ENCODE measurements around the gene NEMP1.

NEMP1 gene

GRCh38 chr12:57089271-57090245 is 11.0 kb upstream of the NEMP1 start:
- Histone ChIP-seq H3K27ac (replicated peaks; ENCODE audit: low read length) (peak overlapping the region; percentile 92), H2AFZ (ENCODE audit: low read length) (peak overlapping the region; percentile 70), H4K91ac (ENCODE audit: low read depth, low read length, poor library complexity) (peak overlapping the region; percentile 46), H3K9me3 (replicated peaks in 1 of 2; ENCODE audit: control insufficient read depth in 2 of 2, insufficient read depth in 1 of 2, low read depth in 1 of 2, low read length in 2 of 2) (no peaks in the 10 kb centered on the region), H3K36me3 (replicated peaks in 1 of 2; ENCODE audit: control insufficient read depth in 2 of 2, insufficient read depth in 2 of 2, low read length in 2 of 2) (peaks cover 26 to 39% of the 10 kb centered on the region in 2 donors), H3K27me3 (ENCODE audit: control insufficient read depth in 3 of 3, insufficient read depth in 3 of 3, low read depth in 1 of 3, low read length in 3 of 3) (no peaks in the 10 kb centered on the region), H3K18ac (ENCODE audit: low read length) (peak overlapping the region; percentile 98), H3K79me1 (ENCODE audit: low read depth, low read length) (peaks cover 16% of the 10 kb centered on the region), H3K4me3 (ENCODE audit: low read length in 2 of 2) (peak overlapping the region; percentile 92 to 99), H3K9ac (ENCODE audit: low read depth, low read length, poor library complexity) (peak overlapping the region; percentile 99), H3K4ac (ENCODE audit: low read length) (peak overlapping the region; percentile 4), H2AK5ac (ENCODE audit: low read depth, low read length) (peak overlapping the region; percentile 98), H2BK5ac (ENCODE audit: low read length) (peak overlapping the region; percentile 97), H3K4me1 (ENCODE audit: control insufficient read depth in 2 of 2, insufficient read depth in 1 of 2, low read depth in 1 of 2, low read length in 2 of 2) (peaks cover 34 to 36% of the 10 kb centered on the region in 2 donors), H4K8ac (ENCODE audit: low read depth, low read length) (no peak overlapping the region), H2BK15ac (ENCODE audit: low read length) (peak overlapping the region; percentile 85), H3K23ac (ENCODE audit: low read depth, low read length, poor library complexity) (peak overlapping the region; percentile 92), H3K4me2 (ENCODE audit: insufficient read depth, low read length, poor library complexity, severe bottlenecking) (peak overlapping the region; percentile 61), H2BK12ac (ENCODE audit: low read length) (peak overlapping the region; percentile 44), H3K14ac (ENCODE audit: low read length) (peak overlapping the region; percentile 86), H2BK120ac (ENCODE audit: low read depth, low read length) (peak overlapping the region; percentile 88)
- no CpG with 5 or more reads among the region's 45 CpGs for WGBS, 2 donors (ENCODE audit: extremely low coverage in 2 of 2, insufficient read length in 2 of 2, insufficient replicate concordance in 1 of 2)
- no peak for DNase-seq (ENCODE audit: low spot score)

GRCh38 chr12:57088354-57089270 is 10.0 kb upstream of the NEMP1 start, which contains the start of gene NAB2:
Gene NAB2 (plus strand): TSS chr12:57089114. CDS start chr12:57089272, 158 bp downstream.
- peak within 1 kb of the TSS; percentile 75 for H2AFZ ChIP-seq (ENCODE audit: low read length)
- DNase-seq (ENCODE audit: low spot score), result peak; percentile 91
- peak within 1 kb of the TSS; percentile 97 for H2BK5ac ChIP-seq (ENCODE audit: low read length)
- H3K4me3 ChIP-seq (ENCODE audit: low read length in 2 of 2), result peak within 1 kb of the TSS; percentile 92 to 99
- H3K18ac ChIP-seq (ENCODE audit: low read length), result peak within 1 kb of the TSS; percentile 98
- peak within 1 kb of the TSS; percentile 87 for H4K91ac ChIP-seq (ENCODE audit: low read depth, low read length, poor library complexity)
- peaks cover 28% of the 10 kb centered on the region in 2 donors for H3K4me1 ChIP-seq (ENCODE audit: control insufficient read depth in 2 of 2, insufficient read depth in 1 of 2, low read depth in 1 of 2, low read length in 2 of 2)
- peaks cover 22 to 33% of the 10 kb centered on the region in 2 donors for H3K36me3 ChIP-seq (replicated peaks in 1 of 2; ENCODE audit: control insufficient read depth in 2 of 2, insufficient read depth in 2 of 2, low read length in 2 of 2)
- H3K23ac ChIP-seq (ENCODE audit: low read depth, low read length, poor library complexity), result peak within 1 kb of the TSS; percentile 92
- H3K79me1 ChIP-seq (ENCODE audit: low read depth, low read length), result peaks cover 12% of the 10 kb centered on the region
- peak within 1 kb of the TSS; percentile 44 for H2BK12ac ChIP-seq (ENCODE audit: low read length)
- peak within 1 kb of the TSS; percentile 99 for H3K9ac ChIP-seq (ENCODE audit: low read depth, low read length, poor library complexity)
- peak within 1 kb of the TSS; percentile 91 for H3K4me2 ChIP-seq (ENCODE audit: insufficient read depth, low read length, poor library complexity, severe bottlenecking)
- peak within 1 kb of the TSS; percentile 86 for H3K14ac ChIP-seq (ENCODE audit: low read length)
- H2BK120ac ChIP-seq (ENCODE audit: low read depth, low read length), result peak within 1 kb of the TSS; percentile 88
- H3K27me3 ChIP-seq (ENCODE audit: control insufficient read depth in 3 of 3, insufficient read depth in 3 of 3, low read depth in 1 of 3, low read length in 3 of 3), result no peaks in the 10 kb centered on the region
- no peaks in the 10 kb centered on the region for H3K9me3 ChIP-seq (replicated peaks in 1 of 2; ENCODE audit: control insufficient read depth in 2 of 2, insufficient read depth in 1 of 2, low read depth in 1 of 2, low read length in 2 of 2)
- peak within 1 kb of the TSS; percentile 4 for H3K4ac ChIP-seq (ENCODE audit: low read length)
- H2BK15ac ChIP-seq (ENCODE audit: low read length), result peak within 1 kb of the TSS; percentile 85
- H3K27ac ChIP-seq (replicated peaks; ENCODE audit: low read length), result peak within 1 kb of the TSS; percentile 96
- no peak within 1 kb of the TSS for H4K8ac ChIP-seq (ENCODE audit: low read depth, low read length)
- no CpG with 5 or more reads among the region's 91 CpGs for WGBS, 2 donors (ENCODE audit: extremely low coverage in 2 of 2, insufficient read length in 2 of 2, insufficient replicate concordance in 1 of 2)
- peak within 1 kb of the TSS; percentile 98 for H2AK5ac ChIP-seq (ENCODE audit: low read depth, low read length)

GRCh38 chr12:57087691-57088353 is 9.2 kb upstream of the NEMP1 start:
- Histone ChIP-seq H2AFZ (ENCODE audit: low read length) (peak overlapping the region; percentile 75), H3K23ac (ENCODE audit: low read depth, low read length, poor library complexity) (no peak overlapping the region), H3K79me1 (ENCODE audit: low read depth, low read length) (peaks cover 8% of the 10 kb centered on the region), H3K4me2 (ENCODE audit: insufficient read depth, low read length, poor library complexity, severe bottlenecking) (peak overlapping the region; percentile 91), H3K4me3 (ENCODE audit: low read length in 2 of 2) (peak overlapping the region; percentile 72 to 83), H4K91ac (ENCODE audit: low read depth, low read length, poor library complexity) (peak overlapping the region; percentile 87), H3K4ac (ENCODE audit: low read length) (no peak overlapping the region), H3K36me3 (replicated peaks in 1 of 2; ENCODE audit: control insufficient read depth in 2 of 2, insufficient read depth in 2 of 2, low read length in 2 of 2) (peaks cover 19 to 25% of the 10 kb centered on the region in 2 donors), H3K27me3 (ENCODE audit: control insufficient read depth in 3 of 3, insufficient read depth in 3 of 3, low read depth in 1 of 3, low read length in 3 of 3) (no peaks in the 10 kb centered on the region), H3K27ac (replicated peaks; ENCODE audit: low read length) (peak overlapping the region; percentile 96), H3K4me1 (ENCODE audit: control insufficient read depth in 2 of 2, insufficient read depth in 1 of 2, low read depth in 1 of 2, low read length in 2 of 2) (peaks cover 22 to 23% of the 10 kb centered on the region in 2 donors), H3K9me3 (replicated peaks in 1 of 2; ENCODE audit: control insufficient read depth in 2 of 2, insufficient read depth in 1 of 2, low read depth in 1 of 2, low read length in 2 of 2) (no peaks in the 10 kb centered on the region), H4K8ac (ENCODE audit: low read depth, low read length) (no peak overlapping the region), H2BK12ac (ENCODE audit: low read length) (peak overlapping the region; percentile 12), H2BK5ac (ENCODE audit: low read length) (peak overlapping the region; percentile 98), H2AK5ac (ENCODE audit: low read depth, low read length) (peak overlapping the region; percentile 49), H3K9ac (ENCODE audit: low read depth, low read length, poor library complexity) (peak overlapping the region; percentile 90), H3K14ac (ENCODE audit: low read length) (peak overlapping the region; percentile 1), H3K18ac (ENCODE audit: low read length) (peak overlapping the region; percentile 98), H2BK15ac (ENCODE audit: low read length) (peak overlapping the region; percentile 1), H2BK120ac (ENCODE audit: low read depth, low read length) (peak overlapping the region; percentile 99)
- no CpG with 5 or more reads among the region's 37 CpGs for WGBS, 2 donors (ENCODE audit: extremely low coverage in 2 of 2, insufficient read length in 2 of 2, insufficient replicate concordance in 1 of 2)
- DNase-seq (ENCODE audit: low spot score), result peak; percentile 94
